ENCODE results near the gene ZNF513.

The ZNF513 gene

DNA sequence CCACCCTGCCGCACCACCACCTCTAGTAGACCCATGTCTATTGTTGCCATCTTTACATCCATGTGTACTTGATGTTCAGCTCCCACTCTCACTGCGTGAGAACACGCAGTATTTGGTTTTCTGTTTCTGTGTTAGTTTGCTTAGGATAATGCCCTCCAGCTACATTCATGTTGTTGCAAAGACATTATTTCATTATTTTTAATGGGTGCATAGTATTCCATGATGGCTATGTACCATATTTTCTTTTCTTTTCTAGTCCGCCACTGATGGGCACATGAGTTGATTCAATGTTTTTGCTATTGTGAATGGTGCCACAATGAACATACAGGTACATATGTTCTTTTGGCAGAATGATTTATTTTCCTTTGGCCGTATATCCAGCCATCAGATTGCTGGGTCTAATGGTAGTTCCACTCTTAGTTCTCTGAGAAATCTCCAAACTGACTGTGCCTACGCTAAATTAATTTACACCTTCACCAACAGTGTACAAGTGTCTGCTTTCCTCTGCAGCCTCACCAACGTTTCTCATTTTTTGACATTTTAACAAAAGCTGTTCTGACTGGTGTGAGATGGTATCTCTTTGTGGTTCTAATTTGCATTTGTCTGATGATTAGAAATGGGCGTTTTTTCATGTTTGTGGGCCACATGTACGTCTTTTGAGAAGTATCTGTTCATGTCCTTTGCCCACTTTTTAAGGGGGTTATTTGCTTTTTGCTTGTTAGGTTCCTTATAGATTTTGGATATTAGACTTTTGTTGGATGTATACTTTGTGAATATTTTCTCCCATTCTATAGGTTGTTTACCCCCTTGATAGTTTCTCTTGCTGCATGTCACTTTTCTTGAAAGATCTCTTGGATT, 10.5 kb upstream of the ZNF513 start:
- DNase-seq (ENCODE audit: low read depth in 3 of 3): no peak

DNA sequence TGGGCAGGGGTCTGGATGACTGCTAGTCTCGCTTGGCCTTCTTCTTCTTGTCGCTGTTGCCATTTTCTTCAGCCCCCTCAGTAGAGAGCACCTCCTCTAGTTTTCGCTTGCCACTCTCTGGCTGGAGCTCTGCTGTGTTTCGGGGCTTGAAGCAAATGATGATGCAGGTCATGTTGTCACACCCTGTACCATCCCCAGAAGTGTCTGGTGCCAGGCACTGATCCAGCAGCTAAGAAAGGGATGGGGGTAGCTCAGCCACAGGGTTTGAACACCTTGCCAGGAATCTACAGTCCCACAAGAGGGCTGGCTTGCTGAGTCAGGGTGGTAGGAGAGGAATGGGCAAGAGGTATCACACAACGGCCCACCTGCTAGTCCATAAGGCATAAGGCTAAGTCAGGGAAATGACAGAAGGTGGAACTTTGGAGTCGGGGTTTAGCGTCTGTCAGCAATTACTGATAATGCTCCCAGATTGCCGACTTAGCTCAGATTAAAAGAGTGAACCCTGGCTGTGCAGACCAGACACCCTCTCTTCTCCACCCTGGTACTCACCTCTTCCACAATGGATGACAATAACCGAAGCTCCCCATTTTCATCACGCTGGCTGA, 1.1 kb upstream of the ZNF513 start:
- no peak for DNase-seq (ENCODE audit: low read depth in 3 of 3)

DNA sequence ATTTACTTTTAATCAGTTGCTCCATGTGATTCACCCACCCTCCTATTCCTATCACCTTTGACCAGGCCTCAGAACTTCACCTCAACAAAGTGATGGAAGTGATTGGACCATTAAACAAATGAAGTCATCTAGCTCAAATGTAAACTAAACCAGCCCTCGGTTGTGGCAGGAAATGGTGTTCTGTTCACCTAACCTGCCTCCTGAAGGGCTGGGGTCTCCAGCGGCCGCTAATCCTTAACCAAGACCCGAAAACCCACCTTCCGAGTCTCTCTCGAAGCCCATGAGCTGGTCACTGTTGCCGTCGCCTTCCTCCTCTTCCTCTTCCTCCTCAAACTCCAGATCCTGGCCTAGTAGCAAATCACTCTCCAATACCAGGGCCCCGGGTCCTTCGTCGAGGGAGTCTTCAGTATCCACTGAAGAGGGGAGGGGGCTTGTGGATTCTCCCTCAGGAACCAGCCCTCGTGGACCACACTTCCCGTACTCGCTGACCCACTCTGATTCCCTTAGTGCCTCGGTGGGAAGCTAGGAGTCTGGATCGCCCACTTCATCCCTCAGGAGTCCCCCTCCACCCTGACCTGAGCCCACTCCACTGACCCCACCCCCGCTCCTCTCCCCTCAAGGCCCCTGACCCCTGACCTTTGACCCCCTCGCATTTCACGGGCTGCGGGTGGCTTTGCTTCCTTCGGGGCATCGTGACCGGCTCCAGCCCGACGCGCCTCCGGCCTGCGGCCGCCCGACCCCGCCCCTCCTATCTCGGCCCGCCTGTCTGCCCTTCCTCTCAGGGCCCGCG, 503 bp downstream of the ZNF513 start:
- peak in 1 of 3 experiments; percentile 12 for DNase-seq (ENCODE audit: low read depth in 3 of 3)

DNA sequence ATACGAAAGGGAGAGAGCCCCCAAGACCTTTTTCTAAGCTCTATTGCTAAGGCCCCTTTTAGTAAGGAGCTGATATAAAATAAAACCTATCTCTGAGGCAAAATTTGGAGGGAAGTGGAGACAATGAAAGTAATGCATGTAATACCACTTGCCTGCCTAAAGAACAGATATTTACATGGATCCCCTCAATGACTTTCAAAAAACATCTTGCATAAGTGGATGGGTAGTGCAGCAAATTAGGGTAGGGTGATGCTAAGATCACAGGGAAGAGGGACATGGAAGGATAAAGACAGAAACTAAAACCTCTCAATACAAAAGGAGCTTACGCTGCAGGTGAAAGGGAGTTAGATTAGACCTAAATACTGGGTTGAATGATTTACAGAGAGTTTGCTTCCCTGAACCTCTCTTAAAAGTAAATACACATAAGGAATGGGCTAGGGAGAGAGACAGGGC, 1.1 kb downstream of the ZNF513 start:
- DNase-seq (ENCODE audit: low read depth in 3 of 3): no peak

DNA sequence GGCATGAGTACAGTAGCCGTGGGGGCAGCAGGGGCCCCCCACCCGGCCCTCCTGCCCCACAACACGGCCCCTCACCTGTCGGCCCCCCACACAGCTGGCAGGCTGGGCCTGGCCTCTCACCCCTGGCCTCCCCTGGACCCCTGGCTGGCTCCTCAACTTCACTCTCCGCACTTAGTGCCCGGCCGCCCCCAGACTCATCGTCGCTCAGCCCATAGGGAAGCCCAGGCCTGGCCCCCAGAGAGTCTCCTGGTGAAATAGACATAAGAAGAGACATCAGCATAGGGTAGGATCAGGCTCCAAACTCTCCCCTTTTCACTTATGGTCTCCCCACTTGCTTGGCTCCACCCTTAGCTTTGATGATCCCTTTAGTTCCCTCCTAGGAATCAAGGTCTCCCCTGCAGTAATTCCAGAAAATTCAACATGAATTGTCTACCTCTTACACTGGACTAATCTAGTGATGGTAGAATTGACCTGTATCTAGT, 1.7 kb downstream of the ZNF513 start:
- DNase-seq (ENCODE audit: low read depth in 3 of 3): no peak

DNA sequence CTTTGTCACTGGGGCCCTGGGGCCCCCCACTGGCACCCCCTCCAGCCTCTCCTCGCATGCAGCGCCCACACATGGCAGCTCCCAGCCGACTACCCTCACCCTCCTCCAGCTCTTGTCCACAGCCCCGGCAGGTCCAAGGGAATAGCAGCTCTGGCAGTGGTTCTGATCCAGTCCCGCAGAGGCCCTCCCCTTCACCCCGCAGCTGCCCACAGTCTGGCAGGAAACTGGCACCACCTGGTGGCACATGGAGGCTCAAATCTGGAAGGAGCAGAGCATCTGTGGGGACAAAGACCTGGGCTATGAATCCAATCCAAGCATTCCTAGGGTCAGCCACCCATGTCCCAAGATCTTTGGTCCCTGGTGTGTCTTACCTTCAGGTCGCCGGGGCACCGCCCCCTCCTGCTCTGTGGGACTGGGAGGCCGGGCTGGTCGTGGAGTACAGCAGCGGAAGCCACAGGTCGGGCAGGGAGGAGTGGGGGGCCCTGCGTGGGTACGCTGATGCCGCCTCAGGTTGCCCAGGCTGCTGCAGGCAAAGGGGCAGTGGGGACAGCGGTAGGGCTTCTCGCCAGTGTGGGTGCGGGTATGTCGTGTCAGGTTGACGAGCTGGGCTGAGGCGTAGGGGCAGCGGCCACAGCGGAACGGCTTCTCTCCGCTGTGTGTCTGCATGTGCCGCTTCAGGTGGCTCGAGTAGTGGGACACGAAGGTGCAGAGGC, 2.3 kb downstream of the ZNF513 start:
- DNase-seq (ENCODE audit: low read depth in 3 of 3): no peak

DNA sequence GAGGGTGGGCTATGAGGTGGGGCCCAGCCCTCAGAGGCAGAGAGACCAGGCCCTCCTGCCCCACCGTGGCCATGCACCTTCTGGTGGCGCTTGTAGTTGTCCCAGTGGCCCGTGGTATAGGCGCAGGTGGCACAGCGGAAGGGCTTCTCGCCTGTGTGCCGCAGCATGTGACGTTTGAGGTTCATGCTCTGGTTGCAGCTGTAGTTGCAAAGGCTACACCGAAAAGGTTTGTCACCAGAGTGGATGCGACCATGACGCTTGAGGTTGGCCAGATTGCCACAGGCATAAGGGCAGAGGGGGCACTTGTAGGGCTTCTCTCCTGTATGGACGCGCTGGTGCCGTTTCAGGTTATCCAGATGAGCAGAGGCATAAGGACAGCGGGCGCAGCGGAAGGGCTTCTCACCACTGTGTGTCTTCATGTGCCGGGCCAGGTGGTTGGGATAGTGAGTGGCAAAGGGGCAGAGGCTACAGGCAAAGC, 2.9 kb downstream of the ZNF513 start:
- DNase-seq (ENCODE audit: low read depth in 3 of 3): no peak

DNA sequence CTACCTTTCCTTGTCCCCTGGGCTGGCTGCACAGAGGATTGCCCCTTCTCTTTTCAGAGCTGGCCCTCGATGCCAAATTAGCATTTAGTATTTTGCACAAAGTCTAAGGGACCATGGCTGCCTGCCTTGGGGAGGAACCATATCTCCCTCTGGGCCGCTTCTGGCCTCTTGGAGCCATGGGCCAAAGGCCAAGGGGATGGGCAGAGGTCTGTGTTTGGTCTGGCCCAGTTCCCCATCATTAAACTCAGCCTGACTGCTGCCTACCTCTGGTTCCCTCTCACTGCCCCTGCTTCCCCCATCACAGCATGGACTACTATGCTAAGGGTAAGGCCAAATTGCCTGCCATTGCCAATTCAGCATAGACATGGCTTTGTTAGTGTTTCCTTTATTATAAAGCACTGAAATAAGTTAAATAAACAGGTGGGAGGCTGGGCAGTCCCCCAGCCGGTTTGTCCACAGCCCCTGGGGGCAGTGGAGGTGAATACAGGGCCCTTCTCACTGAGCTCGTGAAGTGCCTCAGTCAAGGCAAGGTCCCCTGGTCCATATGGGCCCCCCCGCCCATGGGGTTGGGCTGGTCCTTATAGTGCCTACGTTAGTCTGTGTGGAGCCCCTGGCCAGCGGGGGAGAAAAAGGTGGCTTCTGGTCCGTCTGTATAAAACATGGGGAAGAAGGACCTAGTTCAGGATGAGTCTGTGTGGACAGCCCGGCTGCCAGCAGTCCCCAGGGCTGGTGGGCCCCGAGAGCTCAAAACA, 3.5 kb downstream of the ZNF513 start:
- DNase-seq (ENCODE audit: low read depth in 3 of 3): no peak

DNA sequence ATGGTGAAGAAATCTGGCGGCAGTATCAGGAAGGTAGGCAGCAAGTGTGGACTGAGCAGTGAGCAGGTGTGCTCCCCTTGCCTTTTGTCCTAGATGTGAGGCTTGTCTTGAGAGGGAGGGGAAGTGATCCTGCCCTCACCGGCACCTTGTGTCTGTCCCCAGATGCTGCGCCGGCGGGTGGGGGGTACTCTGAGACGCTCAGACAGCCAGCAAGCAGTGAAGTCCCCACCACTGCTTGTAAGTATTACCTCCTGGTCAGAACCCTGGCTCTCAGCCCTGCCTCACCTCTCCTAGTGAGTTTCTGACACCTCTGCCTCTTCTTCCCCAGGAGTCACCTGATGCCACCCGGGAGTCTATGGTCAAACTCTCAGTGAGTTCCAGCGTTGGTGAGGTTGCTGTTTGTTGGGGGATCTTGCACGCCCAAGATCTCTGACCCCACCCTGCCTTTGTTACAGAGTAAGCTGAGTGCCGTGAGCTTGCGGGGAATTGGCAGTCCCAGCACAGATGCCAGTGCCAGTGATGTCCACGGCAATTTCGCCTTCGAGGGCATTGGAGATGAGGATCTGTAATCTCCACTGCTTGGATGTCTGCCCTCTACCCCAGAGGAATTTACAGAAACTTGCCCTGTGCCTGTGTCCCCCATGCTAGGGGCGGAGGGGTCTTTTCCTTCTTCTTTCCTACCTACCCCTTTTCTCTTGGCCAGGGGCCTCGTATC, 4.2 kb downstream of the ZNF513 start:
- no peak for DNase-seq (ENCODE audit: low read depth in 3 of 3)

DNA sequence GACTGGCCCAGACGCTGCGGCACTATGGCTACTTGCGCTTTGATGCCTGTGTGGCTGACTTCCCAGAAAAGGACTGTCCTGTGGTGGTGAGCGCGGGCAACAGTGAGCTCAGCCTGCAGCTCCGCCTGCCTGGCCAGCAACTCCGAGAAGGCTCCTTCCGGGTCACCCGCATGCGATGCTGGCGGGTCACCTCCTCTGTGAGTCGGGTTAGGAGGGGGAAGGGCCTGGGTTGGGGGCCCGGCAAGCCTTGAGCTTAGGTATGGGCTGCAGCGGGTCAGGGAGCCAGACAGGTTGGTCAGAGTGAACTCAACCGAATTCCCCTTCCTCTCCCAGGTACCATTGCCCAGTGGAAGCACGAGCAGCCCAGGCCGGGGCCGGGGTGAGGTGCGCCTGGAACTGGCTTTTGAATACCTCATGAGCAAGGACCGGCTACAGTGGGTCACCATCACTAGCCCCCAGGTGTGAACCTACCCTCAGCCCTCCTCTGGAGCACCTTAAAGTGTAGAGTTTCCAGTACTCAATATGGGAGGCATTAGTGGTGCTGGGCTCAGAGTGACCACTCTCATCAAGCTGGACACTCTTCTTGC, 4.9 kb downstream of the ZNF513 start:
- no peak for DNase-seq (ENCODE audit: low read depth in 3 of 3)

DNA sequence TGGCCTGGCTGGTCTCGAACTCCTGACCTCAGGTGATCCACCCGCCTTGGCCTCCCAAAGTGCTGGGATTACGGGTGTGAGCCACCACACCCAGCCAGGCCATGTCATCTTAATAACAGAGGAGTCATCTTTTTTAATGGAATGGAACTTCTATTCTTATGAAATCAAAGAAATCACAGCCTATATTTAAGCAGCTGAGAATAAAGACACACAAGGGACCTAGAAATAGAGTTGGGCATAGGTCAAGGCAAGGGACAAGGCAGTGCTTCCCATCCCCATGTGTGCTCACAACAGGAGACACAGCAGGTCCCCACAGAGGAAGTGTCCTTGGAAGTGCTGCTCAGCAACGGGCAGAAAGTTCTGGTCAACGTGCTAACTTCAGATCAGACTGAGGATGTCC, 7.0 kb downstream of the ZNF513 start:
- DNase-seq (ENCODE audit: low read depth in 3 of 3): no peak

DNA sequence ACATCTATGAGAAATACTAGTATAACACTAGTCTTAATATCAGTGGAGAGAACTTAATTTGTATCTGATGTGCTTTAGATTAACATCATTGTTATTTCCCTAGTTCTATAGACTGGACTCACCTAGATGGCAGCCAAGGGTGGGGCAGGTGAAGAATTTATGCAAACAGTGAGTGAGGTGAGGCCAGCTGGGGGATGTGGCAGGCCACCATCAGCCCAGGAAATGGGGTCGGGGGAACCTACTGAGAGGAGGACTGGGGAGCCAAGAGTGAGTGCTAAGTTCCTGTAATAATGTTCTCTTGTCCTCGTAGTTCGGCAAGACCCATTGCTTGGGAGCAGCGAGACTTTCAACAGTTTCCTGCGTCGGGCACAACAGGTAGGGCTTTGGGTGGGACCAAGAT, 7.6 kb downstream of the ZNF513 start:
- DNase-seq (ENCODE audit: low read depth in 3 of 3): no peak

DNA sequence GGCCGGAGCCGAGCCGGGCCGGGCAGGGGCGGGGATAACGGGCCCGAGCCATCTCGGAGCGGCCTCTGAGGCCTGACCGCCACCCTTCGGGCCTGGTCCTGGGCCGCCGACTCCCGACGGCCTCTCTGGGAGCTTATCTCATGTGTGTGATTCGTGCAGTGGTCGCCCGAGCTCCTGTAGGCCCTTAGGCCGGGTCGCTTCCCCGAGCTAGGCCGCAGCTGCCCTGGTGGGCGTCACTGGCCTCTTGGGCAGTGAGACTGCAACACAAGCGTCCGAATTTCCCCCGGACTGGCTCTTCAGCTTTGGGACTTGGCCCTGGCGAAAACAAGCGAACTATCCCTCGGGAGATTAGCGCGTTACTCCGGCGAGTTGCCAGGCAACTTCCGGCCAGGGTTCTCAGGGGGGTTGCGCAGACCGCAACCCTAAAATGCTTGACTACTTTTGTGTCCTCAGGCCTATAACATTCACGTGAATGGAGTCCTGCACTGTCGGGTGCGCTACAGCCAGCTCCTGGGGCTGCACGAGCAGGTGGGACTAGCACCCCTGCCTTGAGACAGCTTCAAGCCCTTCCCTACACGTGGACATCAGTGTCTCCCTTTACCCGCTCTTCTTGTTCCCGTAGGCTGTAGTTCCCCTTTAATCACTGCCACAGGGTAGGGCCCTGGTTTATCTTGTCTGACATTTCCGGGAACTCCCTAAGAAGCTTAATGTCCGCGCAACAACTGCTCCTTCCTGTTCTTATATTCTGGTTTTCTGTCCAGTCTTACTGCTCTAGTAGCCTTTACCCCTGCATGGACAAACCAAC, 9.5 kb downstream of the ZNF513 start:
- peak in 1 of 3 experiments; percentile 19 for DNase-seq (ENCODE audit: low read depth in 3 of 3)

DNA sequence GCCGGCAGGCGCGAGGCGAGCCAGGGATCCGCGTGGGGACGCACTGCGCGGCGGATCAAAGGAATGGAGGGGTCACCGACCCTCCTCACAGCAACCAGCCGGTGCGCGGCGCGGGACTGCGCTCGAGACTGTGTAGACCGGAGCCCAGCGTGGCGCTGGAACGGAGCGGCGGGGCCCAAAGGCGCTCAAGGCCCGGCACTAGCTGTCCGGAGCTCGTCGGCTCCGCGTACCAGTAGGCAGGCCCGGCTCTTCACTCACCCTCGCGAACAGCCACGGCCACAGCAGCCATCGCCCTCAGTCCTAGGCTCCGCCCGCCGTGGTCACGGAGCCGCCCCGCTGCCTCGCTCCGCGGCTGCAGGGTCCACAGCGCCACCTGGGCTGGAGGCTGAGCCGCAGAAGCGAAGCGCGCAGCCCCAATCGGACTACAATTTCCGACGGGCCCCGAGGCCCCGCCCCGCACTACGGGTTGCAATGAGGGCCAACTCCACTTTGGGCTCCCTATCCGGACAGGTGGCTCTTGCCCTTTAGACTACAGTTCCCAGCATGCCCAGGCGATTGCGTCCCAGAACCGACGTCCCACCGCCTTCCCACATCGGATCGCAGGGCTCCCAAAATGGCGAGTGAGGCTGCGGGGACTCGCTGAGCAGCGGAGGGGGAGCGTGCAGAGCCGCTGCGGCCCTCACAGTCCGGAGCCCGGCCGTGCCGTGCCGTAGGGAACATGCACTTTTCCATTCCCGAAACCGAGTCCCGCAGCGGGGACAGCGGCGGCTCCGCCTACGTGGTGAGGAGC, 10.3 kb downstream of the ZNF513 start, which contains the start of the genes EIF2B4 and SNX17:
TSS of gene EIF2B4 (minus strand) at position 313 of the 790 bp plus-strand sequence. CDS start at position 289, 24 bp downstream.
TSS of gene SNX17 (plus strand) at position 591 of the 790 bp plus-strand sequence. CDS start at position 719, 128 bp downstream.
- DNase-seq (ENCODE audit: low read depth in 3 of 3): peak; percentile 98 to 100 (median 99)

DNA sequence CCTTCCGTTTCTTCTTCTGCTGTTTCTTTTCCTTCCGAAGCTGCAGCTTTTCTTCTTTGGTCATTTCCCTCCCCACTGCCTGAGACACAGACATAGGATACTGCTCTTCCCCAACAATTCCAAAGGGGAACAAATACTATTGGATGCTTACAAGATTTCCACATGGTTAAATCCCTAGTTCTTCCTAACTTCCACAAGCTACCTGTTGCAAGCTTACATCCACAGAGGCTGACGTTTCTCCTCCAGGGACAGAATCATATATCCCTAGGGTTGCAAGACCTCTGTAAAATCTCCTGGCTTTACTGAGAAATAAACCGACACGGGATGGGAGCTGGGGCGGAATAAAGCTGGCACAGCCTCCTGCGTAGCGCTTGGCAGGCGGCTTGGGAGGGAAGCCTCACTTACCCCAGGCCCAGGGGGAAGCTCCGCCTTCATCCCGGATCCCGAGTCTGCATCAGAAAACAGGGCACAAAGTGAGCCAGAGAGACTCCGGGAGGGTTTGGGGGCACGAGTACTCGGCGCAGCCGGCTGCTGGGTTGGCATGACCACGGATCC, 11.0 kb downstream of the ZNF513 start:
- DNase-seq (ENCODE audit: low read depth in 3 of 3): no peak

DNA sequence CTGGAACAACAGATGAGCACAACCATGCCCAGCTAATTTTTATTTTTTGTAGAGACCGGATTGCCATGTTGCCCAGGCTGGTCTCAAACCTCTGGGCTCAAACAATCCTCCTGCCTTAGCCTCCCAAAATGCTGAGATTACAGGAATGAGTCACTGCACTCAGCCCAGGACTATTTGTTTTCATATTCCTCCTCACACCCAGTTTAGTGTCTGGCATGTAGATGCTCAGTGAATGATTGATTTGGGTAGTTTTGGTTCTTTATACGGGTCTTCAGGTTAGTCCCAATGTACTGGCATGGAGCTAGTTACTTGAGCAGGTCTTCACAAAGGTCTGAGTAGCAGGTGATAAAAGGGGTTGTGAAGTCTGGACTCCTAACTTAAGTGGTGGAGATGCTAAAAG, 16.6 kb downstream of the ZNF513 start:
- no peak for DNase-seq (ENCODE audit: low read depth in 3 of 3)

DNA sequence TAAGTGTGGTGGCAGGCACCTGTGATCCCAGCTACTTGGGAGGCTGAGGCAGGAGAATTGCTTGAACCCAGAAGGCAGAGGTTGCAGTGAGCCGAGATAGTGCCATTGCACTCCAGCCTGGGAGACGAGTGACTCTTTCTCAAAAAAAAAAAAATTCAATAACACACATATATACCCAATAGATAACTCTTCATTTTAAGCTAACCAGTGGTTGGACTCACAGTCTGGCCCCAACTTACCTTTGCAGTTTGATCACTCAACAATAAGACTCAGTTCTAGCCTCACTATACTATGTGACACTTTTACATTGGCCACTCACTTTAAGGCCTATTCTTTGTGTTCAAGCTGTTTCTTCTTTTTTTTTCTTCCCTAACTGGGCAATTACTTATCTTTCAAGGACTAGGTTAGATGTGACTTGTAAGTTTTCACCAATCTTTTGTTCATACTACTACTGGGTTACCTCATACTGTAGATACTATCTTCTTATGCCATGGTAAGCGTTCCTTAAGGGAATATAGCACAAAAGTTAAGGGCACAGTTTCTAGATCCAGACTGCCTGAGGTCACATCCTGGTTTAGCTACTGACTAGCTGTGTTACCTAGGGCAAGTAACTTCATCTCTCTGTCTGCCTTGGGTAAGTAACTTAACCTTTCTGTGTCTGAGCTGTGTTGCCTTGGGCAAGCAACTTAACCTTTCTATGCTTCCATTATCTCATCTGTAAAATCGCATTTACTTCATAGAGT, 17.7 kb downstream of the ZNF513 start:
- DNase-seq (ENCODE audit: low read depth in 3 of 3): no peak
